OCI-LY3 (cell line): Measurements from ENCODE around the gene PSIP1.

Experiments used
- H2AFZ ChIP-seq: fragments of 200-600, 300-600 bp; shearing (Covaris generic); 2 replicates; pipeline ENCODE4 v1.6.0; 2014; ENCODE audit warnings: antibody characterized with exemption, low read depth, low read length
- H3K27ac ChIP-seq: fragments of 200-600, 300-600 bp; sonication (generic); 2 replicates; pipeline ENCODE4 v1.5.1; 2014; ENCODE audit warnings: mild to moderate bottlenecking, low read length, moderate library complexity, mixed read lengths
- H3K27me3 ChIP-seq: fragments of 200-600, 300-600 bp; sonication (generic); 2 replicates; pipeline ENCODE4 v1.6.1; 2014; ENCODE audit warnings: low read depth, low read length, mixed read lengths
- H3K36me3 ChIP-seq: fragments of 200-600, 300-600 bp; sonication (generic); replicated peaks from 2 replicates; pipeline ENCODE3; 2014; ENCODE audit warnings: low read depth, low read length, mixed read lengths
- H3K4me1 ChIP-seq: fragments of 300-600, 200-600 bp; sonication (generic); 2 replicates; pipeline ENCODE4 v1.6.1; 2014; ENCODE audit warnings: low read length, mixed read lengths
- H3K4me2 ChIP-seq: fragments of 200-600, 300-600 bp; sonication (generic); 2 replicates; pipeline ENCODE4 v1.6.1; 2014; ENCODE audit warnings: low read length, mixed read lengths
- H3K4me3 ChIP-seq: fragments of 300-600, 200-600 bp; sonication (generic); 2 replicates; pipeline ENCODE4 v1.5.1; 2014; ENCODE audit warnings: antibody characterized with exemption, mild to moderate bottlenecking, low read length, moderate library complexity
- H3K79me2 ChIP-seq: fragments of 300-600, 200-600 bp; shearing (Covaris generic); 2 replicates; pipeline ENCODE4 v1.6.1; 2014; ENCODE audit warnings: mild to moderate bottlenecking, low read length, mixed read lengths
- H3K9ac ChIP-seq: fragments of 300-600, 200-600 bp; shearing (Covaris generic); 2 replicates; pipeline ENCODE4 v1.6.0; 2014; ENCODE audit warnings: mild to moderate bottlenecking, low read length, moderate library complexity
- H3K9me3 ChIP-seq: fragments of 200-600, 300-600 bp; shearing (Covaris generic); 2 replicates; pipeline ENCODE4 v1.6.1; 2014; ENCODE audit warnings: low read length, mixed read lengths; ENCODE audit not compliant: insufficient read depth
- H4K20me1 ChIP-seq: fragments of 200-600, 300-600 bp; sonication (generic); 2 replicates; pipeline ENCODE4 v1.6.1; 2016; ENCODE audit warnings: low read length, mixed read lengths; ENCODE audit not compliant: insufficient read depth
- EZH2phosphoT487 ChIP-seq: fragments of 200-600 bp; shearing (Covaris generic); IDR thresholded peaks from 2 replicates; pipeline ENCODE4 v1.6.1; 2018; ENCODE audit warnings: antibody characterized with exemption, mixed run types, low read depth
- TF ChIP-seq, protein P1 (sequence below): fragments of 200-600, 300-600 bp; sonication (generic); IDR thresholded peaks from 2 replicates; pipeline ENCODE4 v1.5.1; 2014; ENCODE audit warnings: antibody characterized with exemption, low read length, low read depth

The PSIP1 gene

DNA sequence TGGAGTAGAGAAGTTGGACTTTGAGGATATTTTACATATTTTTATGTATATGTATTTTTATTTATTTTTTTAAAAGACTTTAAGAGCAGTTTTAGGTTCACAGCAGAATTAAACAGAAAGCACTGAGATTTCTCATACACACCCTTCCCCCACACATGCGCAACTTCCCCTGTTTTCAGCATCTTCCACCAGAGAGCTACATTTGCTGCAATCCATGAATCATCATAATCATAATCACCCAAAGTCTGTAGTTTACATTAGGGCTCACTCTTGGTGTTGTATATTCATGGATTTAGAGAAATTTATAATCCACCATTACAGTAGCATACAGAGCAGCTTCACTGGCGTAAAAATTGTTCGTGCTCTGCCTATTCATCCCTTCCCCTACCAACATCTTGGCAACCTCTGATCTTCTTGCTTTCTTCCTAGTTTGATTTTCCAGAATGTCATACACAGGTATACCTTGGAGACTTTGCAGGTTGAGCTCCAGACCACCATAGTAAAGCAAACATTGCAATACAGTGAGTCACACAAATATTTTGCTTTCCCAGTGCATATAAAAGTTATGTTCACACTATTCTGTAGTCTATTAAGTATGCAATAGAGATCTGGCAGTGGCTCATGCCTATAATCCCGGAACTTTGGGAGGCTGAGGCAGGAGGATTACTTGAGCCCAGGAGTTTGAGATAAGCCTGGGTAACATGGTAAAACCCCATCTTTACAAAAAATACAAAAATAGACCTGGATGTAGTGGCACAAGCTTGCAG is 32.5 kb upstream of the PSIP1 start:
- Histone ChIP-seq H3K4me1 (no peaks in the 10 kb centered on the region), H3K4me3 (no peak overlapping the region), H3K27ac (no peak overlapping the region), H3K27me3 (no peaks in the 10 kb centered on the region), H3K9ac (no peak overlapping the region), H2AFZ (no peak overlapping the region), H3K9me3 (no peaks in the 10 kb centered on the region), H3K36me3 (no peaks in the 10 kb centered on the region), H3K79me2 (no peaks in the 10 kb centered on the region), H4K20me1 (no peaks in the 10 kb centered on the region), H3K4me2 (no peak overlapping the region)
- no peak for TF ChIP-seq EZH2phosphoT487
- TF ChIP-seq, protein P1, sequence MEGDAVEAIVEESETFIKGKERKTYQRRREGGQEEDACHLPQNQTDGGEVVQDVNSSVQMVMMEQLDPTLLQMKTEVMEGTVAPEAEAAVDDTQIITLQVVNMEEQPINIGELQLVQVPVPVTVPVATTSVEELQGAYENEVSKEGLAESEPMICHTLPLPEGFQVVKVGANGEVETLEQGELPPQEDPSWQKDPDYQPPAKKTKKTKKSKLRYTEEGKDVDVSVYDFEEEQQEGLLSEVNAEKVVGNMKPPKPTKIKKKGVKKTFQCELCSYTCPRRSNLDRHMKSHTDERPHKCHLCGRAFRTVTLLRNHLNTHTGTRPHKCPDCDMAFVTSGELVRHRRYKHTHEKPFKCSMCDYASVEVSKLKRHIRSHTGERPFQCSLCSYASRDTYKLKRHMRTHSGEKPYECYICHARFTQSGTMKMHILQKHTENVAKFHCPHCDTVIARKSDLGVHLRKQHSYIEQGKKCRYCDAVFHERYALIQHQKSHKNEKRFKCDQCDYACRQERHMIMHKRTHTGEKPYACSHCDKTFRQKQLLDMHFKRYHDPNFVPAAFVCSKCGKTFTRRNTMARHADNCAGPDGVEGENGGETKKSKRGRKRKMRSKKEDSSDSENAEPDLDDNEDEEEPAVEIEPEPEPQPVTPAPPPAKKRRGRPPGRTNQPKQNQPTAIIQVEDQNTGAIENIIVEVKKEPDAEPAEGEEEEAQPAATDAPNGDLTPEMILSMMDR, result no peak

DNA sequence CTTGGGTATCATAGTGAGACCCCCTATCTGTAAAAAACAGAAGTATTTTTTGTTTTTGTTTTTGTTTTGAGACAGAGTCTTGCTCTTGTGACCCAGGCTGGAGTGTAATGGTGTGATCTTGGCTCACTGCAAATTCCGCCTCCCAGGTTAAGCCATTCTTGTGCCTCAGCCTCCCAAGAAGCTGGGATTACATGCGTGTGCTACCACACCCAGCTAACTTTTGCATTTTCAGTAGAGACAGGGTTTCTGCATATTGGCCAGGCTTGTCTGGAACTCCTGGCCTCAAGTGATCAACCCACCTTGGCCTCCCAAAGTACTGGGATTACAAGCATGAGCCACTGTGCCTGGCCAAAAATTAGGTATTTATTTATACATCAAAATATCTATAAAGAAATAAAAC is 31.9 kb upstream of the PSIP1 start:
- TF ChIP-seq, protein P1, result no peak
- TF ChIP-seq EZH2phosphoT487, result no peak
- H3K9me3 ChIP-seq, result no peaks in the 10 kb centered on the region
- no peak overlapping the region for H3K27ac ChIP-seq
- no peak overlapping the region for H3K9ac ChIP-seq
- no peaks in the 10 kb centered on the region for H3K27me3 ChIP-seq
- H3K4me2 ChIP-seq, result no peak overlapping the region
- H2AFZ ChIP-seq, result no peak overlapping the region
- H3K36me3 ChIP-seq, result no peaks in the 10 kb centered on the region
- H3K4me1 ChIP-seq, result no peaks in the 10 kb centered on the region
- no peaks in the 10 kb centered on the region for H4K20me1 ChIP-seq
- no peak overlapping the region for H3K4me3 ChIP-seq
- H3K79me2 ChIP-seq, result no peaks in the 10 kb centered on the region

DNA sequence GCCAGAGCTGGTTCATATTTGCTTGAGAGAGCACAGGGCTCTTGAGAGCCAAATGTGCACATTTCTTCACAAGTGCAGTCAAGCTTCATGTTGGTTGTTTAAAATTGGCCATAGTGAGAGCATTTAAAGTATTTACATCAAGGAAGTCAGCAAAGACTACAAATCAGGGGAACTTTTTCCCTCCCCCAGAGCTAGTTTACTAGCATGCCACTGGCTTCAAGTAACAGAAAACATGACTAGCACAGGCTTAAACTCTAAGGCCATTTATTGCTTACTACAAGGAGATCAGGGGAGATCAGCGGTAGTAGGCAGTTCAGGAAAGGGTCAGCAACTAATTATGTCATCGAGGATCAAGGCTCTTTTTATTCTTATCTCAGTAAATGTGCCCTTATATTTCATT is 31.1 kb upstream of the PSIP1 start:
- no peak for TF ChIP-seq EZH2phosphoT487
- TF ChIP-seq, protein P1, result no peak
- Histone ChIP-seq H2AFZ (no peak overlapping the region), H4K20me1 (no peaks in the 10 kb centered on the region), H3K36me3 (no peaks in the 10 kb centered on the region), H3K9me3 (no peaks in the 10 kb centered on the region), H3K4me1 (no peaks in the 10 kb centered on the region), H3K79me2 (no peaks in the 10 kb centered on the region), H3K27ac (no peak overlapping the region), H3K27me3 (no peaks in the 10 kb centered on the region), H3K9ac (no peak overlapping the region), H3K4me3 (no peak overlapping the region), H3K4me2 (no peak overlapping the region)

DNA sequence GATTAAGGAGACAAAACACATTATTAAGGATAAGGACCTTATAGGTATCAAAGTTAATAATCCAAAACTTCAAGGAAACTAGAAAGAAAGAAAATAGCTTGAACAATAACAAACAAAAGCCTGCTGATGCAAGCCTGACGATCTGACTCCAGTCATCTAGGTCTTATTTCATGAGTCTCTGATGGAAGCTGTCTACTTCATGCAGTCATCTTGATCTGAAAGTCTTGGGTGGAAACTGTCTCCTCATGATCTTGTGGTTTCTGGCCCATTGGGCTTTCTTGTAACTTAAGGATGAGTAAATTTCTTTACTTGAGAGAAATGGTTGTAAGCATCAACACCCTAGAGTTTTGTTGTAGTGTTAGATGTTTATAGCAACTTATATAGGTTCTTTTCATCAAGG is 20.6 kb upstream of the PSIP1 start:
- no peak overlapping the region for H3K9ac ChIP-seq
- H3K36me3 ChIP-seq, result no peaks in the 10 kb centered on the region
- no peak for TF ChIP-seq EZH2phosphoT487
- TF ChIP-seq, protein P1, result no peak
- no peak overlapping the region for H3K27ac ChIP-seq
- no peaks in the 10 kb centered on the region for H4K20me1 ChIP-seq
- H3K4me1 ChIP-seq, result peaks cover 8% of the 10 kb centered on the region
- no peaks in the 10 kb centered on the region for H3K79me2 ChIP-seq
- H3K9me3 ChIP-seq, result no peaks in the 10 kb centered on the region
- H2AFZ ChIP-seq, result no peak overlapping the region
- H3K27me3 ChIP-seq, result no peaks in the 10 kb centered on the region
- H3K4me3 ChIP-seq, result no peak overlapping the region
- no peak overlapping the region for H3K4me2 ChIP-seq
